HCT116 (cell line): ENCODE data around the gene RAD50. TPM values are rescaled to one million over a fixed set of nuclear protein-coding genes. Genes with fewer than 3 reads are reported as not detected.

Experiments
- ATAC-seq: fragments of 200-7000 bp; cut with Tn5 transposase; 2 replicates; pipeline ENCODE4 v1.9.1; 2020; ENCODE audit warnings: mild to moderate bottlenecking, moderate library complexity
- BruUV-seq: library from RNA; stranded (reverse); fragments of 400-500 nt; replicated peaks from 2 replicates; lab custom pipeline; 2021; lab: Mats Ljungman, UMichigan
- CTCF ChIA-PET: fragments of 300-600 bp; sonication (Branson Sonifier 250); formaldehyde crosslinking; loops from one replicate; lab custom pipeline; 2021; ENCODE audit warnings: antibody characterized with exemption; lab: Charles Lee
- POLR2A ChIA-PET: fragments of 300-600, 350-600 bp; sonication (Branson Sonifier 250); formaldehyde crosslinking; loops from one replicate; lab custom pipeline; 2021; ENCODE audit warnings: antibody characterized with exemption; lab: Charles Lee
- RAD21 ChIA-PET, 2 experiments: fragments of 300-600 bp; sonication (Branson Sonifier 250); formaldehyde crosslinking; loops; one replicate each; lab custom pipeline; 2023; ENCODE audit warnings: low total read pairs in 2 of 2; ENCODE audit not compliant: uncharacterized antibody in 2 of 2, unreplicated experiment in 2 of 2, low non-redundant PET in 1 of 2; lab: Charles Lee
- DNase-seq: peaks from one replicate; pipeline ENCODE4 v3.0.0-alpha.2; 2010; ENCODE audit warnings: low read depth, low spot score
- H2AFZ ChIP-seq: fragments of 200-600 bp; shearing (Covaris generic), sonication (generic); 2 replicates; pipeline ENCODE4 v1.6.1; 2017; ENCODE audit warnings: low read depth, mixed run types, mixed read lengths, antibody characterized with exemption, low read length; ENCODE audit not compliant: poor library complexity, severe bottlenecking
- H3K27ac ChIP-seq: 2 replicates; pipeline ENCODE4 v1.5.1; 2012; ENCODE audit warnings: low read depth, low read length
- H3K27me3 ChIP-seq: fragments of 200-600 bp; sonication (generic); 2 replicates; pipeline ENCODE4 v1.6.1; 2016; ENCODE audit warnings: mixed run types, low read length, mixed read lengths; ENCODE audit not compliant: insufficient read depth
- H3K36me3 ChIP-seq, 2 experiments: fragments of 200-500 bp in 1 of 2; fragments of 200-600 bp in 1 of 2; sonication (Bioruptor generic) in 1 of 2; sonication (generic) in 1 of 2; 2 replicates each; pipeline versions ENCODE4 v1.5.1 to v1.6.1; 2014 to 2016; ENCODE audit warnings: low read length in 2 of 2, inconsistent platforms in 1 of 2, mixed read lengths in 1 of 2, mixed run types in 1 of 2; ENCODE audit not compliant: insufficient read depth in 2 of 2, control insufficient read depth in 1 of 2
- H3K4me1 ChIP-seq, 2 experiments: fragments of 200-600 bp in 1 of 2; sonication (generic) in 1 of 2; 2 replicates each; pipeline versions ENCODE4 v1.5.1 to v1.6.1; 2012 to 2017; ENCODE audit warnings: low read length in 2 of 2, inconsistent platforms in 1 of 2, mild to moderate bottlenecking in 1 of 2, mixed read lengths in 1 of 2, mixed run types in 1 of 2, moderate library complexity in 1 of 2; ENCODE audit not compliant: insufficient read depth in 2 of 2, control insufficient read depth in 1 of 2
- H3K4me2 ChIP-seq: fragments of 200-600 bp; sonication (generic); 2 replicates; pipeline ENCODE4 v1.6.1; 2017; ENCODE audit warnings: mixed run types, low read length, mixed read lengths
- H3K4me3 ChIP-seq, 2 experiments: fragments of 200-600 bp in 1 of 2; sonication (generic) in 1 of 2; replicated peaks in 1 of 2; 2 replicates each; pipeline ENCODE4 v1.5.1; 2011 to 2016; ENCODE audit warnings: low read length in 2 of 2, control low read depth in 1 of 2, low read depth in 1 of 2, mild to moderate bottlenecking in 1 of 2, mixed read lengths in 1 of 2, mixed run types in 1 of 2
- H3K79me2 ChIP-seq: fragments of 200-600 bp; sonication (generic); 2 replicates; pipeline ENCODE4 v1.6.1; 2017; ENCODE audit warnings: mild to moderate bottlenecking, mixed run types, low read length, moderate library complexity, mixed read lengths; ENCODE audit not compliant: insufficient read depth
- H3K9ac ChIP-seq: fragments of 200-600 bp; sonication (generic); 2 replicates; pipeline ENCODE4 v1.6.1; 2016; ENCODE audit warnings: low read length, mixed read lengths
- H3K9me2 ChIP-seq: fragments of 200-600 bp; sonication (generic), shearing (Covaris generic); 2 replicates; pipeline ENCODE4 v1.6.1; 2017; ENCODE audit warnings: mixed run types, mild to moderate bottlenecking, moderate library complexity; ENCODE audit not compliant: insufficient read depth
- H3K9me3 ChIP-seq, 2 experiments: fragments of 200-500 bp in 1 of 2; fragments of 200-600 bp in 1 of 2; sonication (Bioruptor generic) in 1 of 2; sonication (generic) in 1 of 2; 2 replicates each; pipeline ENCODE4 v1.6.1; 2014 to 2017; ENCODE audit warnings: low read length in 2 of 2, mixed read lengths in 2 of 2, inconsistent platforms in 1 of 2, low read depth in 1 of 2, mild to moderate bottlenecking in 1 of 2, mixed run types in 1 of 2, moderate library complexity in 1 of 2; ENCODE audit not compliant: control insufficient read depth in 1 of 2, insufficient read depth in 1 of 2
- H4K20me1 ChIP-seq: fragments of 200-600 bp; sonication (generic), shearing (Covaris generic); 2 replicates; pipeline ENCODE4 v1.6.1; 2017; ENCODE audit warnings: mixed run types, mild to moderate bottlenecking, moderate library complexity; ENCODE audit not compliant: insufficient read depth
- EZH2 ChIP-seq: fragments of 200-600 bp; sonication (generic); IDR thresholded peaks from 2 replicates; pipeline ENCODE4 v1.6.1; 2017; ENCODE audit warnings: antibody characterized with exemption, mixed run types
- EZH2phosphoT487 ChIP-seq: fragments of 200-600 bp; IDR thresholded peaks from 2 replicates; pipeline ENCODE4 v1.6.1; 2018; ENCODE audit warnings: antibody characterized with exemption, borderline replicate concordance
- FOSL1 ChIP-seq: IDR thresholded peaks from 2 replicates; pipeline ENCODE4 v1.6.1; 2012; ENCODE audit warnings: low read depth
- JUND ChIP-seq: IDR thresholded peaks from 2 replicates; pipeline ENCODE4 v1.6.1; 2012
- POLR2A ChIP-seq: IDR thresholded peaks from 2 replicates; pipeline ENCODE4 v1.7.0; 2011; ENCODE audit warnings: borderline replicate concordance; ENCODE audit not compliant: insufficient read depth, insufficient read length; ENCODE audit errors: extremely low read depth
- POLR2AphosphoS5 ChIP-seq: IDR thresholded peaks from 2 replicates; pipeline ENCODE4 v1.6.1; 2011; ENCODE audit warnings: mild to moderate bottlenecking, low read depth, low read length, moderate library complexity
- RAD21 ChIP-seq: IDR thresholded peaks from 2 replicates; pipeline ENCODE4 v1.6.1; 2012; ENCODE audit warnings: low read depth, mild to moderate bottlenecking
- SP1 ChIP-seq: IDR thresholded peaks from 2 replicates; pipeline ENCODE4 v1.6.1; 2012; ENCODE audit warnings: low read depth
- SRF ChIP-seq: IDR thresholded peaks from 2 replicates; pipeline ENCODE4 v1.6.1; 2012; ENCODE audit warnings: low read depth
- TCF7L2 ChIP-seq: IDR thresholded peaks from 2 replicates; pipeline ENCODE4 v1.7.0; 2011; ENCODE audit warnings: borderline replicate concordance, inconsistent platforms; ENCODE audit not compliant: insufficient read depth, insufficient read length; ENCODE audit errors: extremely low read depth
- YY1 ChIP-seq: IDR thresholded peaks from 2 replicates; pipeline ENCODE4 v1.6.1; 2011; ENCODE audit warnings: low read length, low read depth, moderate library complexity, mild to moderate bottlenecking; ENCODE audit not compliant: insufficient replicate concordance; ENCODE audit errors: extremely low read depth
- ZFX ChIP-seq: fragments of 450-650 bp; IDR thresholded peaks from 2 replicates; pipeline ENCODE4 v1.6.1; 2017
- intact Hi-C: fragments of 100-400 bp; cut with micrococcal nuclease; formaldehyde crosslinking; loops from 2 replicates; pipeline ENCODE4 v1.10.0; 2022
- total RNA-seq: library from RNA; stranded (reverse); gene quantifications from one replicate; pipeline ENCODE4 v1.2.1, GENCODE V29; 2021; ENCODE audit not compliant: unreplicated experiment
- TF ChIP-seq, protein P1 (sequence below): IDR thresholded peaks from 2 replicates; pipeline ENCODE4 v1.6.1; 2012
- TF ChIP-seq, protein P2 (sequence below): IDR thresholded peaks from 2 replicates; pipeline ENCODE4 v1.6.1; 2012; ENCODE audit warnings: low read depth
- TF ChIP-seq, protein P3 (sequence below): IDR thresholded peaks from 2 replicates; pipeline ENCODE4 v1.6.1; 2012

Gene RAD50
- total RNA-seq, 1 experiment from 2014 or later, result 43.6 TPM

DNA sequence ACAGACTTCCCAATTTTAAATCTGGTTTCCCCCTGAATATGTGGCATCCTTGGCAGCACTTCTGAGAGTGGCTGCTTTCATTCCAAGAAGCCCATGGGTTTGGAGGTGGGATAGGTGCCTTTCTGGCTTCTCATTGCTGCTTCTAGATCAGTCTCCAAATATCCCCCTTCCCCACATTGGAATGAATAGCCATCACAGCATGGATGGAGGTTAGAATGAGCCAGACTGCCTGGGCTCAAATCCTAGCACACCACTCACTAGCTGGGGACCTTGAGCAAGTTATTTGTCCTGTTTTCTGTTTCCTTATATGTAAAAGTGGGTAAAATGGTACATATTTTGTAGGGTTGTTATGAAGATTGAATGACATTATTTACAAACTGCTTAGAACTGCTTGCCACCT lies 87.4 kb downstream of the RAD50 start:
- CTCF ChIA-PET, result no interaction called here
- no peak overlapping the region for H3K4me3 ChIP-seq
- no peak overlapping the region for H3K27ac ChIP-seq
- POLR2A ChIA-PET, result no interaction called here
- no peak overlapping the region for H3K9ac ChIP-seq
- no peak for TF ChIP-seq FOSL1
- no peak for TF ChIP-seq POLR2A
- TF ChIP-seq, protein P1, sequence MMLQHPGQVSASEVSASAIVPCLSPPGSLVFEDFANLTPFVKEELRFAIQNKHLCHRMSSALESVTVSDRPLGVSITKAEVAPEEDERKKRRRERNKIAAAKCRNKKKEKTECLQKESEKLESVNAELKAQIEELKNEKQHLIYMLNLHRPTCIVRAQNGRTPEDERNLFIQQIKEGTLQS, result no peak
- TF ChIP-seq EZH2phosphoT487, result no peak
- TF ChIP-seq TCF7L2, result no peak
- TF ChIP-seq RAD21, result no peak
- TF ChIP-seq ZFX, result no peak
- TF ChIP-seq, protein P2, sequence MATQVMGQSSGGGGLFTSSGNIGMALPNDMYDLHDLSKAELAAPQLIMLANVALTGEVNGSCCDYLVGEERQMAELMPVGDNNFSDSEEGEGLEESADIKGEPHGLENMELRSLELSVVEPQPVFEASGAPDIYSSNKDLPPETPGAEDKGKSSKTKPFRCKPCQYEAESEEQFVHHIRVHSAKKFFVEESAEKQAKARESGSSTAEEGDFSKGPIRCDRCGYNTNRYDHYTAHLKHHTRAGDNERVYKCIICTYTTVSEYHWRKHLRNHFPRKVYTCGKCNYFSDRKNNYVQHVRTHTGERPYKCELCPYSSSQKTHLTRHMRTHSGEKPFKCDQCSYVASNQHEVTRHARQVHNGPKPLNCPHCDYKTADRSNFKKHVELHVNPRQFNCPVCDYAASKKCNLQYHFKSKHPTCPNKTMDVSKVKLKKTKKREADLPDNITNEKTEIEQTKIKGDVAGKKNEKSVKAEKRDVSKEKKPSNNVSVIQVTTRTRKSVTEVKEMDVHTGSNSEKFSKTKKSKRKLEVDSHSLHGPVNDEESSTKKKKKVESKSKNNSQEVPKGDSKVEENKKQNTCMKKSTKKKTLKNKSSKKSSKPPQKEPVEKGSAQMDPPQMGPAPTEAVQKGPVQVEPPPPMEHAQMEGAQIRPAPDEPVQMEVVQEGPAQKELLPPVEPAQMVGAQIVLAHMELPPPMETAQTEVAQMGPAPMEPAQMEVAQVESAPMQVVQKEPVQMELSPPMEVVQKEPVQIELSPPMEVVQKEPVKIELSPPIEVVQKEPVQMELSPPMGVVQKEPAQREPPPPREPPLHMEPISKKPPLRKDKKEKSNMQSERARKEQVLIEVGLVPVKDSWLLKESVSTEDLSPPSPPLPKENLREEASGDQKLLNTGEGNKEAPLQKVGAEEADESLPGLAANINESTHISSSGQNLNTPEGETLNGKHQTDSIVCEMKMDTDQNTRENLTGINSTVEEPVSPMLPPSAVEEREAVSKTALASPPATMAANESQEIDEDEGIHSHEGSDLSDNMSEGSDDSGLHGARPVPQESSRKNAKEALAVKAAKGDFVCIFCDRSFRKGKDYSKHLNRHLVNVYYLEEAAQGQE, result no peak
- TF ChIP-seq, protein P3, sequence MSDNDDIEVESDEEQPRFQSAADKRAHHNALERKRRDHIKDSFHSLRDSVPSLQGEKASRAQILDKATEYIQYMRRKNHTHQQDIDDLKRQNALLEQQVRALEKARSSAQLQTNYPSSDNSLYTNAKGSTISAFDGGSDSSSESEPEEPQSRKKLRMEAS, result no peak
- no peak for TF ChIP-seq SP1
- TF ChIP-seq JUND, result no peak
- TF ChIP-seq SRF, result no peak
- no peak for TF ChIP-seq EZH2
- no peak for TF ChIP-seq YY1
- no peak for TF ChIP-seq POLR2AphosphoS5
- RAD21 ChIA-PET, result no interaction called here
- H3K79me2 ChIP-seq, result no peaks in the 10 kb centered on the region
- ATAC-seq (no peak), DNase-seq (no peak)
- intact Hi-C loops, result no loop called here
- no peaks in the 10 kb centered on the region for H3K27me3 ChIP-seq
- no peak overlapping the region for H2AFZ ChIP-seq
- no TSS peak for BruUV-seq
- 0 out of 4 replicates have a peak, but pooled peaks cover 0 to 4% of the 10 kb centered on the region in 2 experiments for H3K9me3 ChIP-seq
- no peak overlapping the region for H3K4me2 ChIP-seq
- no peaks in the 10 kb centered on the region for H4K20me1 ChIP-seq
- peaks cover 20 to 33% of the 10 kb centered on the region in 2 experiments; a peak in 3 of 4 replicates for H3K36me3 ChIP-seq
- no peaks in the 10 kb centered on the region for H3K4me1 ChIP-seq
- no peaks in the 10 kb centered on the region for H3K9me2 ChIP-seq
